Colonic mucosa (tissue), 4 donors: Measurements from ENCODE around the gene QDPR. TPM values are rescaled to one million over a fixed set of nuclear protein-coding genes. Genes with fewer than 3 reads are reported as not detected.

ENCODE experiments used
- DNase-seq: peaks from one replicate; pipeline ENCODE4 v3.0.0-alpha.2; 2020
- H3K27ac ChIP-seq: fragments of 200-600 bp; one replicate; pipeline ENCODE4 v1.8.0; 2021
- H3K27me3 ChIP-seq: fragments of 200-600 bp; one replicate; pipeline ENCODE4 v1.8.0; 2021
- H3K36me3 ChIP-seq: fragments of 200-600 bp; one replicate; pipeline ENCODE4 v1.8.0; 2021
- H3K4me1 ChIP-seq: fragments of 200-600 bp; one replicate; pipeline ENCODE4 v1.8.0; 2021; ENCODE audit warnings: mild to moderate bottlenecking
- H3K4me3 ChIP-seq: fragments of 200-600 bp; one replicate; pipeline ENCODE4 v1.8.0; 2021
- H3K9ac ChIP-seq, 2 donors: one replicate each; pipeline ENCODE4 v1.7.0; 2013; ENCODE audit warnings: control low read depth in 2 of 2, low read depth in 2 of 2, low read length in 2 of 2
- H3K9me3 ChIP-seq: fragments of 200-600 bp; one replicate; pipeline ENCODE4 v1.8.0; 2021
- CTCF ChIP-seq: fragments of 200-600 bp; IDR thresholded peaks from one replicate; pipeline ENCODE4 v1.8.0; 2022; ENCODE audit warnings: antibody characterized with exemption, mild to moderate bottlenecking
- intact Hi-C: fragments of 100-400 bp; cut with DNase I; formaldehyde crosslinking; loops from one replicate; pipeline ENCODE4 v1.14.1; 2022
- total RNA-seq, 2 donors: library from RNA; stranded (reverse); fragmentation: NEBNext Ultra II Directional in 1 of 2; extraction: Animal tissue kit (Norgen Biotek cat#: 25700) in 1 of 2; gene quantifications; one replicate each; pipeline ENCODE4 v1.2.1, GENCODE V29; 2021
- donor health status: healthy.
- donor health status: DM: no; HTN: no; CAD: no.
- donor health status: DM: no; HTN: no; CAD: no.

QDPR gene
- total RNA-seq, 2 donors from 2014 or later = 27.2 to 27.3 TPM

- H3K4me3 ChIP-seq = no peak overlapping the region
- intact Hi-C loops = no loop called here
- H3K27me3 ChIP-seq = no peaks in the 10 kb centered on the region
- H3K9me3 ChIP-seq = no peaks in the 10 kb centered on the region
- no peak for TF ChIP-seq CTCF
- H3K4me1 ChIP-seq = no peaks in the 10 kb centered on the region
- no peaks in the 10 kb centered on the region for H3K36me3 ChIP-seq
- no peak for DNase-seq
- H3K27ac ChIP-seq = no peak overlapping the region
- no peak overlapping the region for H3K9ac ChIP-seq
Measured at GRCh38 chr4:17535906-17536305, 24.0 kb upstream of the QDPR start.

- H3K27me3 ChIP-seq = no peaks in the 10 kb centered on the region
- no peak overlapping the region for H3K4me3 ChIP-seq
- H3K9ac ChIP-seq = no peak overlapping the region
- intact Hi-C loops = no loop called here
- no peak overlapping the region for H3K27ac ChIP-seq
- no peak for TF ChIP-seq CTCF
- H3K36me3 ChIP-seq = no peaks in the 10 kb centered on the region
- no peak for DNase-seq
- H3K9me3 ChIP-seq = no peaks in the 10 kb centered on the region
- no peaks in the 10 kb centered on the region for H3K4me1 ChIP-seq
Measured at GRCh38 chr4:17535242-17535641, 23.4 kb upstream of the QDPR start.

GRCh38 chr4:17534705-17535104 lies 22.8 kb upstream of the QDPR start:
- DNase-seq = no peak
- H3K9ac ChIP-seq = no peak overlapping the region
- no peaks in the 10 kb centered on the region for H3K9me3 ChIP-seq
- no peaks in the 10 kb centered on the region for H3K36me3 ChIP-seq
- intact Hi-C loops = no loop called here
- TF ChIP-seq CTCF = no peak
- H3K27ac ChIP-seq = no peak overlapping the region
- H3K4me1 ChIP-seq = no peaks in the 10 kb centered on the region
- H3K27me3 ChIP-seq = no peaks in the 10 kb centered on the region
- no peak overlapping the region for H3K4me3 ChIP-seq

- Histone ChIP-seq H3K9ac (no peak overlapping the region), H3K36me3 (no peaks in the 10 kb centered on the region), H3K4me3 (no peak overlapping the region), H3K27ac (no peak overlapping the region), H3K4me1 (no peaks in the 10 kb centered on the region), H3K27me3 (no peaks in the 10 kb centered on the region), H3K9me3 (no peaks in the 10 kb centered on the region)
- intact Hi-C loops = no loop called here
- DNase-seq = no peak
- TF ChIP-seq CTCF = no peak
Measured at GRCh38 chr4:17531538-17532285, 19.8 kb upstream of the QDPR start.

- H3K4me3 ChIP-seq = no peak overlapping the region
- no peaks in the 10 kb centered on the region for H3K36me3 ChIP-seq
- H3K27ac ChIP-seq = no peak overlapping the region
- intact Hi-C loops = no loop called here
- no peak for DNase-seq
- no peaks in the 10 kb centered on the region for H3K4me1 ChIP-seq
- H3K9ac ChIP-seq = no peak overlapping the region
- TF ChIP-seq CTCF = no peak
- H3K9me3 ChIP-seq = no peaks in the 10 kb centered on the region
- no peaks in the 10 kb centered on the region for H3K27me3 ChIP-seq
Measured at GRCh38 chr4:17528551-17529165, 16.8 kb upstream of the QDPR start.
